ENCODE measurements around the gene CAPN12.

- TF ChIP-seq, protein P1, sequence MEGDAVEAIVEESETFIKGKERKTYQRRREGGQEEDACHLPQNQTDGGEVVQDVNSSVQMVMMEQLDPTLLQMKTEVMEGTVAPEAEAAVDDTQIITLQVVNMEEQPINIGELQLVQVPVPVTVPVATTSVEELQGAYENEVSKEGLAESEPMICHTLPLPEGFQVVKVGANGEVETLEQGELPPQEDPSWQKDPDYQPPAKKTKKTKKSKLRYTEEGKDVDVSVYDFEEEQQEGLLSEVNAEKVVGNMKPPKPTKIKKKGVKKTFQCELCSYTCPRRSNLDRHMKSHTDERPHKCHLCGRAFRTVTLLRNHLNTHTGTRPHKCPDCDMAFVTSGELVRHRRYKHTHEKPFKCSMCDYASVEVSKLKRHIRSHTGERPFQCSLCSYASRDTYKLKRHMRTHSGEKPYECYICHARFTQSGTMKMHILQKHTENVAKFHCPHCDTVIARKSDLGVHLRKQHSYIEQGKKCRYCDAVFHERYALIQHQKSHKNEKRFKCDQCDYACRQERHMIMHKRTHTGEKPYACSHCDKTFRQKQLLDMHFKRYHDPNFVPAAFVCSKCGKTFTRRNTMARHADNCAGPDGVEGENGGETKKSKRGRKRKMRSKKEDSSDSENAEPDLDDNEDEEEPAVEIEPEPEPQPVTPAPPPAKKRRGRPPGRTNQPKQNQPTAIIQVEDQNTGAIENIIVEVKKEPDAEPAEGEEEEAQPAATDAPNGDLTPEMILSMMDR (IDR thresholded peaks at IDR 0.05) = no peak
- TF ChIP-seq, protein P2, sequence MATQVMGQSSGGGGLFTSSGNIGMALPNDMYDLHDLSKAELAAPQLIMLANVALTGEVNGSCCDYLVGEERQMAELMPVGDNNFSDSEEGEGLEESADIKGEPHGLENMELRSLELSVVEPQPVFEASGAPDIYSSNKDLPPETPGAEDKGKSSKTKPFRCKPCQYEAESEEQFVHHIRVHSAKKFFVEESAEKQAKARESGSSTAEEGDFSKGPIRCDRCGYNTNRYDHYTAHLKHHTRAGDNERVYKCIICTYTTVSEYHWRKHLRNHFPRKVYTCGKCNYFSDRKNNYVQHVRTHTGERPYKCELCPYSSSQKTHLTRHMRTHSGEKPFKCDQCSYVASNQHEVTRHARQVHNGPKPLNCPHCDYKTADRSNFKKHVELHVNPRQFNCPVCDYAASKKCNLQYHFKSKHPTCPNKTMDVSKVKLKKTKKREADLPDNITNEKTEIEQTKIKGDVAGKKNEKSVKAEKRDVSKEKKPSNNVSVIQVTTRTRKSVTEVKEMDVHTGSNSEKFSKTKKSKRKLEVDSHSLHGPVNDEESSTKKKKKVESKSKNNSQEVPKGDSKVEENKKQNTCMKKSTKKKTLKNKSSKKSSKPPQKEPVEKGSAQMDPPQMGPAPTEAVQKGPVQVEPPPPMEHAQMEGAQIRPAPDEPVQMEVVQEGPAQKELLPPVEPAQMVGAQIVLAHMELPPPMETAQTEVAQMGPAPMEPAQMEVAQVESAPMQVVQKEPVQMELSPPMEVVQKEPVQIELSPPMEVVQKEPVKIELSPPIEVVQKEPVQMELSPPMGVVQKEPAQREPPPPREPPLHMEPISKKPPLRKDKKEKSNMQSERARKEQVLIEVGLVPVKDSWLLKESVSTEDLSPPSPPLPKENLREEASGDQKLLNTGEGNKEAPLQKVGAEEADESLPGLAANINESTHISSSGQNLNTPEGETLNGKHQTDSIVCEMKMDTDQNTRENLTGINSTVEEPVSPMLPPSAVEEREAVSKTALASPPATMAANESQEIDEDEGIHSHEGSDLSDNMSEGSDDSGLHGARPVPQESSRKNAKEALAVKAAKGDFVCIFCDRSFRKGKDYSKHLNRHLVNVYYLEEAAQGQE (IDR thresholded peaks at IDR 0.05; ENCODE audit: insufficient read depth in 1 of 2, low read depth in 2 of 2, low read length in 1 of 2) = no peak
- no peak for TF ChIP-seq POLR2AphosphoS5 (IDR thresholded peaks at IDR 0.05; ENCODE audit: low read depth, low read length)
These were observed at the start of gene CAPN12 for GRCh38 chr19:38744298-38744681.
